ENCODE measurements around the gene MRPL45.
"Not testable (repeated sequence)": the region's sequence is repeated elsewhere in the genome, so short reads cannot be mapped to it uniquely, and the experiment has no call there.

Gene MRPL45

DNA sequence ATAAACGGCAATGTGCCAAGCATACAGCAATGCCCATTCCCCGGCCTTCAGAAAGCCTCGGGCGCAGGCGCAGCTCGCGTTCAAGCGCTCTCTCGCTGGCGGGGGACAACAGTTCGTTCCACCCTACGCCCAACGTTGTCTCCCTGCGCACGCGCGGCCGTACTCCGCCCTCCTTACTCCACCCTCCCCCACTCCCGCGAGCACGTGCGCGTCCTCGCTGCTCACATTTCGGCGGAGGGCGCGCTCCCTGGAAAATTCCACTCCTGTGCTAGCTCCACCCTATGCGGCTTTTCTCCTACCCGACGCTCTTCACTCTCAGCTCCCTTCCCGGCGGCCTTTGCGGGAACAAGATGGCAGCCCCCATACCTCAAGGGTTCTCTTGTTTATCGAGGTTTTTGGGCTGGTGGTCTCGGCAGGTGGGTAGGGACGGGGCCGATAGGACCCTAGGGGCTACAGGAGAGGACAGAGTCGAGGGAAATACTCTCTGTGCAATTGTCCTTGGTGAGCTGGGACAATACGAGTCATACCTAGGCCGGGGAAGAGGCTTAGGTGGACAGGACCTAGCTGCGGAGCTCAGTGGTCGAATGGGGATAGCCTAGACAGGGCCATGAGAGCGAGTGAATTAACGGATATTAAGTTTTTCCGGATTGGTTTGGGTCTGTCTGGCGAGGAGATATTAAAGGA lies at the start of gene MRPL45:
Gene MRPL45, plus strand, starts transcription at position 335 of the 684 bp plus-strand sequence. Its CDS starts 16 bp downstream, at position 351.
- peak; percentile 97 for DNase-seq (ENCODE audit: low spot score)

DNA sequence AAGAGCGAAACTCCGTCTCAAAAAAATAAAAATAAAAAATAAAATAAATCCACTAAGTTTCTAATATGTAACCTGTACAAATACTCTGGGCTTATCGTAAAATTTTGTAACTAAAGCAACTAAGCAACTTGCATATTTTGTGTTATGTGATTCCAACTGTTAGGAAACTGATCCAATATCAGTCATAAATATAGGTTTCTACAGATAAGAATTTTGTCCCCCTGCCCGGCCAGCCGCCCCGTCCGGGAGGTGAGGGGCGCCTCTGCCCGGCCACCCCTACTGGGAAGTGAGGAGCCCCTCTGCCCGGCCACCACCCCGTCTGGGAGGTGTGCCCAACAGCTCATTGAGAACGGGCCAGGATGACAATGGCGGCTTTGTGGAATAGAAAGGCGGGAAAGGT lies 43.8 kb upstream of the MRPL45 start:
- not testable (repeated sequence) for DNase-seq (ENCODE audit: low spot score)

DNA sequence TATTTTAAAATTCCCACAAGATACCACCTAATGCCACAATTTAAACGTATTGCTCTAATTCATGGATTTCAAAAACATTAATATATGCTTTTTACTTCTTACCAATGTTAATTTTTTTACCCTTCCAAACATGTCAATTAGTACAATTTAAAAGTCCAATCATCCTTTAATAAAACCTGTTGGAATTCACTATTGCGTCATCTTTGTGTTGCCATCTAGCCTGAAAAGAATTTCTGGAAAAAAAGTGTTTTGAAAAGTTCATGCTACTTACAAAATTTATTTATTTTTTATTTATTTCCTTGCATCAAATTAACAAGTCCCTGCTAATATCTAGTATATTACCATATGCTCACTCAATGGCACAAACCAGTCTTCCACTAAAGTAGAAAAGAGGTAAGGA lies 42.6 kb upstream of the MRPL45 start:
- DNase-seq (ENCODE audit: low spot score), result not testable (repeated sequence)

DNA sequence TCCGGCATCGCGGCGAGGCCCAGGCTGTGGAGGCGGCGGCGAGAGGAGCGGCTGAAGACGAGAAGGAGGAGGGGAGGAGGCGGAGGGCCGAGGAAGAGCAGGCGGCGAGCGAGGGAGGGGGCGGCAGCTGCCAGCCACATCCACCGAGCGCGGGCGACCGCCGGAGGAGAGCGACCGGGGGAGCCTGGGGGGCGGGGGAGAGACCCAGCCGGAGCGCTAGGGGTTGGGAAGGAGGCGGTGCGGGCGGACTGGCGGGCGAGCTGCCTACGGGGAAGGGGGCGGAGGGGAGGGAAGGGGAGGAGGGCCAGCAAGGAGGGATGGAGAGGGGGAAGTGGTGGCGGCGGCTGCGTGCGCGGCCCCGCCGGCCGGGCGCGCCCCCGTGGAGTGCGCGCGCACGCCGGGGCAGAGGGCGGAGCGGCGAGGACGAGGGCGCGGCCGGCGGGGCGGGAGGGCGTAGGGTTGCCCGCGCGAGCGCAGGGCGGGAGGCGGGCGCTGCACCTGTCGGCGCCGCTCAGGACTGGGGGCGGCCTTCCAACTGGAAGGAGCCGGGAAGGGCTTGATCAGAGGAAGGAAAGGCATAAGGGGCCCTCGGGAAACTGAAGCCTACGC lies 39.9 kb upstream of the MRPL45 start:
- peak; percentile 81 for DNase-seq (ENCODE audit: low spot score)

DNA sequence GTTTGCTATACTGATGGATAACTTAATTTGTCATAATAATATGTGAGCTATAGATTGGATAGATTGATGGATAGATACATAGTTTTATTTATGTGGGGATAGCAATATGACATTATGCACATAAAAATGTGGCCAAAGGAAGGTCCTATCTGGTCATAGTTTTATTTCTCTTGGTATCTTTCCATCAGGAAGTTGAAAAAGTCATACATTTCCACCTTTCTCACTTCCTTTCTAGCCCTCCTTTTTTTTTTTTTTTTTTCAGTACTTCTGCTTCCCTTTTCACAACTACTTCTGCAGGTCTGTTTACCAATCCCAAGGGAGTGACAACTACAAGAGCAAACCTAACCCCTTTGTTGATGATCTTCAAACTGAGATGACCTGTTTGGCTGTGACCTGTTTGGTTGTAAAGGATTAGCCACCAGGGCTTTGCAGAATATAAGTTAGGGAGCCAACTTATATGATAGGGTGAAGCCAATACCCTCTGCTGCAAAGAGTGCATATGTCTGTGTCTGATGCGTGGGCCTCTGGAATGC lies 30.9 kb upstream of the MRPL45 start:
- DNase-seq (ENCODE audit: low spot score), result not testable (repeated sequence)

DNA sequence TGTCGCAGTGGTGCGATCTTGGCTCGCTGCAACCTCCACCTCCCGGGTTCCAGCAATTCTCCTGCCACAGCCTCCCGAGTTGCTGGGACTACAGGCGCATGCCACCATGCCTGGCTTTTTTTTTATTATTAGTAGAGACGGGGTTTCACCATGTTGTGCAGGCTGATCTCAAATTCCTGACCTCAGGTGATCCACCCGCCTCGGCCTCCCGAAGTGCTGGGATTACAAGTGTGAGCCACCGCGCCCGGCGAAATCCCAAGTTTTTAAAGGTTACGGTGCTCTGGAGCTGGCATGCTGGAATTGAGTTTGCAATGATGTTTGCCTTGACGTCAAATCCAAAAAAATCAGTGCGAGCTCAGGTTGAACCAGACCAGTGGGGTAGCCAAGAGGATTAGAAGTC lies 30.4 kb upstream of the MRPL45 start:
- DNase-seq (ENCODE audit: low spot score), result not testable (repeated sequence)

DNA sequence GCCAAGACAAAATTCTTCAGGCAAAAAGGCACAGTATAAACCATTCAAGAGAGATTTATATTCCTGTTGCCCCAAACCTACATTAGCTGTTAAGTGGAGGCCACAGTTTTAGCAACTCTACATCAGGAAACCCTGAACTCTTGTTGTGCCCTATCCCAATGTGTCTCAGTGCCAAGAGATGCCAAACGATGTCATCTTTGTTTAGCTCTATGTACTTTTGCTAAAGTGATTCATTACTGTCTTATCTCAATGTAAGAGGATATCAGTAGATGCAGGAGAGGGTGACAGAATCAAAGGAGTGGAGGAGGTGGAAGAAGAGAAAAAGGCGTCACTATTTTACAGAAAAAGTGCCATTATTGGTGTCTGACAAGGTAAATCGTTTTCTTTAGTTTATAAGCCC lies 28.8 kb upstream of the MRPL45 start:
- DNase-seq (ENCODE audit: low spot score), result not testable (repeated sequence)

DNA sequence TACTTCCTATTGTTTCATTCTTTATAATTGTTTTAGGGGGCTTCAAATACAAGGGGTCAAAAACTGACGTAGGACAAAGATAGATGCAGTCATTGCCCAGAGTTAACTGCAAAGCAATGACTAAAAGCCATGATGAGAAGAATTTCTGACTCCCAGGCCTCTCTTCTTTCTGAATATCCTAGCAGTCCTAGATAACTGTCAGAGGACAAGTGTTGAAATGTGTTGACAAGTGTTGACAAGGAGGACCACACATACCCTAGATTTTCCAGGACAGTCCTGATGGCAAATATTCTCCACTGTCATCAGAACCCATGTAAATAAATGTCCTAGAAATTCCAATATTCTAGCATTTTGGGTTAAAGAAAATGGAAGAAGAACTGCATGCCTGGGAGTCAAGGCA lies 27.9 kb upstream of the MRPL45 start:
- not testable (repeated sequence) for DNase-seq (ENCODE audit: low spot score)

DNA sequence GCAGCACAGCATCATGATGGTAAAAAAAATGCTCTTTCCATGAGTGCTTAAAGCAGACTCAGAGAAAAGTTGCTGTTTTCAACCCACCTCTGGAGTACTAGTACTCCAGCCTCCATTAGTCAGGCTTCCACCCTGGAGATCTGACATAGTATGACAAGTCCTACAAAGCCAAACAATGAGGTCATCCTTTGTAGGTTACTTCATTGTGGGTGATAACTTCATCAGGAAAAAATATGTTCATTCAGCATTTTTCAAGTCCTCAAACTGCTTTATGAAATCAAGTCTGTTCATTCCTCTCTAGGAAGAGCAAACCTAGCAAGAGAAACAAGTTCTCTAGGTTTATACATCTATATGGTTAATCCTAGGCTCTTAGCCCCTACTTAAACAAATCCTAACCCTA lies 27.4 kb upstream of the MRPL45 start:
- not testable (repeated sequence) for DNase-seq (ENCODE audit: low spot score)

DNA sequence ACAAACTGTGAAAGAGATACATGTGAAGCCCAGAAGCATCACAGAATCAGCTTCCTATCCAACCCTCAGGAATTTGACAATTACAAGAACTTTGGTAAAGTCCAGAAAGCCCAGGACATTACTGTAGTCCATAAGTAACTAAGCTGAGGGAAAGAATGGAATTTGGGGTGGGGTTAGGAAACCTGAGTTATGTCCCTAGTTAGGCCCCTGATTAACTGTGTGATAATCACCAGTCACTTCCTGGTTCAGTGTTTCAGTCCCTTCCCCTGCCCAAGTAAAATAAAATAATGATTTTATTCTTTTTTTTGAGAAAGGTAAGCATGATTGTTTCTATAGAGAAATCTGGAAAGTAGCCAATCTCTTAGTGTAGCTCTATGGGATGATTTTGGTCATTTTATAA lies 11.0 kb upstream of the MRPL45 start:
- DNase-seq (ENCODE audit: low spot score), result not testable (repeated sequence)

DNA sequence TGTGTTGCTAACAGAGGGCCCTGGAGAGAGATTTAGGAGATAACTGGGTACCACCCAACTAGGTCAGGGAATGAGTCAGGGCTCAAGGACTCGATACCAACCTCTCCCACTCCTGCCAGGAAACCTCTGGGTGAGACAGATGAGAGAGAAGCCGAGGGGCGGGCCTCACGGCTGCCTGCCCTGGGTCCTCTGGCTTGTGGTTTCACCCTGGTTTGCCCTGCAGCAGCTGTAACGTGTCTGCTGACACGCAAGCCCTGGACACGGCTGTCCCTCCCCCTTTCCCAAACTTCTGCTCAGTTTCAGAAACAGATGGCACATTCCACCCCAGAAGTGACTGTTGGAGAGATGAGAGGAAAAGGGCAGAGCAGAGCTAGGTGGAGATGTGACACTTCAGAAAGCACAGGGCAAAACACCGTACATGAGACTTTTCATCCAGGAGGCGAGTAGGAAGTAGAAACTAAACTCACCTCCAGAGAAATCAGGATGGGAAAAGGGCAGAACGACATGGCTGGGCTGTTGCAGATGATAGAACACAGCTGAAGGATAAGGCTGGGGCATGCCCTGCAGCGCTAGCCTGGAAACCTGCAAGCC lies 10.4 kb upstream of the MRPL45 start:
- DNase-seq (ENCODE audit: low spot score), result not testable (repeated sequence)

DNA sequence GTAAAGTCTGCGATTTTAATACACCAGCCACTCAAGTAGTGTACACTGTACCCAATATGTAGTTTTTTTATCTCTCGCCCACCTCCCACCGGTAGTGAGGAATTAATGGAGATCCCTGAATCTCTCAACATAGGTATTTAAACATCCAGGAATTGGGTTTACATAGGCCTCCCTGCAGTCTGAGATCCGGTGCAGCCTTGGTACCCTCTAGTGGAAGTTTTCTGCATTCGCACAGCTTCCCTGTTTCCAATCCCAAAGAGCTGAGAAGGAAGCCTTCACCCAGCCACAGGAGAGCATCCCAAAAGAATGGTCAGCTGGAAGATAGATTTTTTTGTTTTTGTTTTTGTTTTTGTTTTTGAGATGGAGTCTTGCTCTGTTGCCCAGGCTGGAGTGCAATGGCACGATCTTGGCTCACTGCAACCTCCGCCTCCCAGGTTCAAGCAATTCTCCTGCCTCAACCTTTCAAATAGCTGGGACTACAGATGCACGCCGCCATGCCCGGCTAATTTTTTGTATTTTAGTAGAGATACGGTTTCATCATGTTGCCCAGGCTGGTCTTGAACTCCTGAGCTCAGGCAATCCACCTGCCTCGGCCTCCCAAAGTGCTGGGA lies 8.6 kb upstream of the MRPL45 start:
- DNase-seq (ENCODE audit: low spot score), result not testable (repeated sequence)

DNA sequence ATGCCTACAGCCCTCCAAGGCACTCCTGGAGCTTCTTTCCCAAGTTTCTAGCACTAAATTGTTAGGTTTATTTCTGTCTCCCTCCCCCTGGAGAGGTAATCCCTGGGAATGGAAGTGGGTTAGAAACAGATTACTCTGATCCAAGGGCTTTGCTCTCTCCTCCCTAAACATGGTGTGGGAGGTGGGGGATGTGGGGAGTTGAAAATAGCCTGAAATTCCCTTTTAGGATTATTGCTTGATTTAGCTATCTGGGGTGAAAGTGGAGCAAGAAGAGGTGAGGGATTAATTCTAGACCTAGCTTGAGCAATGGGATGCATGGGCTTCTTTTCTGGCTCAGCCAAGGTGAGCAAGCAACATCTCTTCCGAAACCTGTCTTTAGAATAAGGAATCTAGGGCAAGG lies 7.2 kb upstream of the MRPL45 start:
- DNase-seq (ENCODE audit: low spot score), result not testable (repeated sequence)

DNA sequence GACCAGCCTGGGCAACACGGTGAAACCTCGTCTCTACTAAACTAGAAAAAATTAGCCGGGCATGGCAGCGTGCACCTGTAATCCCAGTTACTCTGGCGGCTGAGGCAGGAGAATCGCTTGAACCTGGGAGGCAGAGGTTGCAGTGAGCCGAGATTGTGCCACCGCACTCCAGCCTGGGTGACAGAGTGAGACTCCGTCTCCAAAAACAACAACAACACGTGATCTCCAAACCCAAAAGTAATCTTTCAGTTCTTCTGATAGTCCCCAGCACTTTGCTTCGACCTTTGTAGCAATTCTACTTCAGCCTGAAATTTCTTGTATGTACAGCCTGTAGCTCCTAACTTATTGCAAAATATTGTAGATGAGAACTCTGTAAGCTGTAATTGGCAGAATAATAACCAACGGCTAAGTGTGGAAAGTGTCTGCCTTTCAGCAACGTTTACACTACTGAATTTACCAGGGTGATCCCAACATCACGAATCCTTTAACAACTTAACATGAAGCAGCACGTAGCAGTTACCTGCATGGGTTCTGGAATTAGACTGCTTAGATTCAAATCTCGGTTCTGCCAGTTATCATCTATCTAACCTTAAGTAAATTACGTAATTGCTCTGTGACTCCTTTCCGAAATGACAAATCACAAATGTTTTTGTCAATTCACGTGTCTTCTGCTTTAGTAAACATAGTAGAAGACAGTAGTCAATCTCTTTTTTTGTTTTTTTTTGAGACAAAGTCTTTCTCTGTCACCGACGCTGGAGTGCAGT lies 1.2 kb upstream of the MRPL45 start:
- peak; percentile 17 for DNase-seq (ENCODE audit: low spot score)

DNA sequence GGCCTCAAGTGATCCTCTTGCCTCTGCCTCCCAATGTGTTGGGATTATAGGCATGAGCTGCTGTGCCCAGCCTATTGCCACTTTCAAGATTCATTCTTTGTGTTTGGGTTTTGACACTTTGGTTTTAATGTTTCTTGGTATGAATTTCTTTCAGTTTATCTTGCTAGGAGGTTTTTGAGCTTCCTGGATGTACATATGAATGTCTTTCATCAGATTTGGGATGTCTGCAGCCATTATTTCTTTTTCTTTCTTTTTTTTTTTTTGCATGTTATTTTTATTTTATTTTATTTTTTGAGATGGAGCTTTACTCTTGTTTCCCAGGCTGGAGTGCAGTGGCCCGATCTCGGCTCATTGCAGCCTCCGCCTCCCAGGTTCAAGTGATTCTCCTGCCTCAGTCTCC lies 18.5 kb downstream of the MRPL45 start:
- no peak for DNase-seq (ENCODE audit: low spot score)

DNA sequence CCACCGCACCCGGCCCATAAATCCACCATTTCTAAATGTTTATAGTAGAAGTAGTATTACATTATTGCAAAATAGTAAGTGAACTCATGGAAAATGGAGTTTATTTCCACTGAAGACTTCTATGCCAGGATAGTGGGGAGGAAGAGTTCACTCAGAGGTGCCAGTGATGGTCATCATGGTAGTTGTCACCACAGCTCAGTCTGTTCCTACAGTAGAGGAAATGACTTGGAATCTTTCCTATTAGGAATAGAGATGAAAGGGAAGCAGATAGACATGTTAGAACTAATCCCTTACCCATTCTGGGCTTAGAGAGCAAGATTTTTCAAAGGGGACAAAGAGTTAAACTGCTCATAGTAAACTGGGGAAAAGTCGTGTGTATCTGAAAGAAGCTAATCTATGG lies 20.1 kb downstream of the MRPL45 start:
- no peak for DNase-seq (ENCODE audit: low spot score)

DNA sequence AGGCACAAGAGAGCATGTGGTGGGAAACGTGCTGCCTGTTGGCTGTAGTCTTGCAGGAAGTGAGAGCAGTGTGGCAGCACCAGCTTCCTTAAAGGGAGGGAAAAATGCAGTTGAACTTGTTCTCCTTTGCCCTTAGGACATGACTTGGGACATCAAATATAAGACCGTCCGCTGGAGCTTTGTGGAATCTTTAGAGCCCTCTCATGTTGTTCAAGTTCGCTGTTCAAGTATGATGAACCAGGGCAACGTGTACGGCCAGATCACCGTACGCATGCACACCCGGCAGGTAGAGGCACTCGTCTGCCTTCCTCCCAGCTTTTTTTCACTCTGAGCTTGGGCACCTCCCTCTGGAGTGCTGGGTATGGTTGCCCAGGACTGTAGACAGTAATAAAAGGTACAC lies 23.5 kb downstream of the MRPL45 start:
- no peak for DNase-seq (ENCODE audit: low spot score)

DNA sequence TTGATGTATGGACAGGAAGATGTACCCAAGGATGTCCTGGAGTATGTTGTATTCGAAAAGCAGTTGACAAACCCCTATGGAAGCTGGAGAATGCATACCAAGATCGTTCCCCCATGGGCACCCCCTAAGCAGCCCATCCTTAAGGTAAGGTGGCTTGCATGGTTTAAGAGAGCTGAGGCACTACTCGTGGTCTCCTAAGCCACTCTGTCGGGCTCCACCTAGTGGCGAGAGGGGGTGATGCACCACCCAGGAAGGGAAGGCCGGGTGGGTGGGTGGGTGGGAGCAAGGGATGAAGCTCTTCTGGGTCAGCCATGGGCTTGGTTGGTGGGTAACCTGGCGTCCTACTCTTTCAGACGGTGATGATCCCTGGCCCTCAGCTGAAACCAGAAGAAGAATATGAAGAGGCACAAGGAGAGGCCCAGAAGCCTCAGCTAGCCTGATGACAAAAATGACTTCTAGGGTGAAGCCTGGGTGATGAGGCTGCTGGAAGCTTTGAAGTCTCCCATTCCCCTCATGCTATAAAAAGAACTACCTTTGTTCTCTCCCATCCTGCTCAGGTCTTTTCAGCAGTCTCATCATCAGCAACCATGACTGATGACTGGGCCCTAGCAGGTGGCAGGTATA lies 25.3 kb downstream of the MRPL45 start:
- peak; percentile 37 for DNase-seq (ENCODE audit: low spot score)

DNA sequence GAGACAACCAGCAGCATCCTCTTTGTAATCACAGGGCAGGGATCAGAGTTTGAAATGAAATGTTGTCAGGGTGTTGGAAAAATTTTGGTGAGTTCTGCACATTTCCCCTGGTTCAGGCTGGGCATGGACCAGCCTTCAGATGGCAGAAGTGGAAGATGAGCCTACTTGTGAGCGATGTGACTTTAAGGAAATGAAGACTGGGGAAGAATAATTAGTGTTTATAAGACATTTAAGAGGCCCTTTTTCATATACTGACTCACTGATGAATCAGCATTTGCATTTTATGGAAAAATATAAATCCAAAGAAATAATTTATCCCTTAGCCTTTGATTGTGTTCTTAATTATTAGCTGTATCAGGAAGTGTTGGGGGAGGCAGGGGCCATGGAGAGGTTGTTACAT lies 25.9 kb downstream of the MRPL45 start:
- DNase-seq (ENCODE audit: low spot score), result no peak

DNA sequence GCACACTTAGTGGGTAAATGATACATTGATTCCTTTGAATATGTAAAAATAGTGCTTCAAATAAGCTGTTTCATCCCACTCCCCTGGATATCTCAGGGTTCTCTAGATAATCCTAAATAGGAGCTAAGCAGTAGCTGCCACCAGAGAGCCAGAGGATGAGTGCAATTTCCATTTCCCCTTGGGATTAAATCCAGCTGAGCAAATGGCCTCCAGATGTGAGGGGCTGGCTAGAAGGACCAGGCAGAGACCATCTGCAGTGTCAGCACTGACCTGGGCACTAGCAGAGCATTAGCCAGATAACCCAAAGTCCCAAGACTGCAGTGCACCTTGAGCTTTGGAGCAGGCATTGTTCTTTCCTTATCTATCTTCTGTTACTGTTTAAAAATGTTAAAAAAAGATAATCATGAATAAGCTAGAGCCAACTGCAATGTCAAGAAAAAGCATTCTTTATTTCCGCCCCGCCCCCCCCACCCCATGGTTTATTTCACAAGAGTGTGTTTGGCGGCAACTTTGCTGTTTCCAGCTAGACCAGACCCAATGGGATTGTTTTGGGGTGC lies 27.3 kb downstream of the MRPL45 start:
- no peak for DNase-seq (ENCODE audit: low spot score)

DNA sequence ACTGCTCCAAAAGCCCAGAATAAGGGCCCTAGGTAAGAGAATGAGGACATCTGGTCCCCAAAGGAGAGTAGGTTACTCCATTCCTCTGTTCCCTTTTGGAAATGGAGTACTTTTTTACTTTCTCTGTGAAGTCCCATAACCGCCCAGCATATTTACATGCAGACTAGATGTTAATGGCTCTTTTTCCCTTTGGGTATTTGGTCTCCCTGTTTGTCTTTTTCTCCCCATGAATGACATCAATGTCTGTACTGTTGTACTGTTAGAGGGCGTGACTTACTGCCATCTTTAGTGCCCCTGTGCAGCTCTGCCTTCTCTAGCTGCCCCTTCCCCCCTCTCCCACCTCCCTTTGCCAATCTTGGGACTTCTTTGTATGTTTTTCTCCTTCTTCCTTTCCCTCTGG lies 27.8 kb downstream of the MRPL45 start:
- peak; percentile 49 for DNase-seq (ENCODE audit: low spot score)
